K562 (cell line): Measurements from ENCODE around the gene ESPN. TPM values are rescaled to one million over a fixed set of nuclear protein-coding genes. Genes with fewer than 3 reads are reported as not detected.
A peak's percentile ranks its signal among the peaks of the same experiment; 100 is the strongest.

Experiments
- ATAC-seq: fragments of 200-7000 bp; cut with Tn5 transposase; 3 replicates; pipeline ENCODE4 v1.9.1; 2020; ENCODE audit warnings: moderate library complexity
- BruUV-seq: library from RNA; stranded (reverse); fragments of 400-500 nt; replicated peaks from 2 replicates; lab custom pipeline; 2021; lab: Mats Ljungman, UMichigan
- CTCF ChIA-PET: fragments of 300-600 bp; formaldehyde crosslinking; extraction: SDS; loops from one replicate; lab custom pipeline; 2021; ENCODE audit warnings: low intra/inter-chr PET ratio; lab: Yijun Ruan, JAX
- POLR2A ChIA-PET: fragments of 300-600, 350-650 bp; sonication (Branson Sonifier 250); formaldehyde crosslinking; extraction: SDS; loops from one replicate; lab custom pipeline; 2021; ENCODE audit warnings: antibody characterized with exemption, inconsistent platforms; lab: Yijun Ruan, JAX
- DNase-seq, 4 experiments: peaks; one replicate each; pipeline versions ENCODE4 v3.0.0 to v3.0.0-alpha.2; 2011 to 2018; ENCODE audit warnings: low spot score in 3 of 4, mixed read lengths in 3 of 4; ENCODE audit errors: extremely low read depth in 1 of 4
- FAIRE-seq: peaks from 2 replicates; lab custom pipeline; 2011; peaks lifted over from hg19 to GRCh38; lab: Jason Lieb, UNC
- H2AFZ ChIP-seq: 2 replicates; pipeline ENCODE4 v1.6.0; 2011; ENCODE audit warnings: low read depth, low read length, control low read depth, inconsistent platforms
- H3K27ac ChIP-seq: fragments of 200-600 bp; 3 replicates; pipeline ENCODE4 v1.8.0; 2011; ENCODE audit warnings: low read depth, mild to moderate bottlenecking, control low read depth, inconsistent platforms, low read length, moderate library complexity, mixed read lengths; ENCODE audit errors: extremely low read depth
- H3K27me3 ChIP-seq, 2 experiments: fragments of 300-600 bp in 1 of 2; 2 replicates in 1 of 2; 3 replicates in 1 of 2; pipeline versions ENCODE4 v1.6.0 to v1.8.0; 2011; ENCODE audit warnings: inconsistent platforms in 2 of 2, low read length in 2 of 2, mild to moderate bottlenecking in 1 of 2, mixed read lengths in 1 of 2, moderate library complexity in 1 of 2; ENCODE audit not compliant: control insufficient read depth in 2 of 2, insufficient read depth in 2 of 2
- H3K36me3 ChIP-seq: fragments of 300-600 bp; 3 replicates; pipeline ENCODE4 v1.8.0; 2011; ENCODE audit warnings: mild to moderate bottlenecking, low read length, inconsistent platforms; ENCODE audit not compliant: control insufficient read depth, insufficient read depth
- H3K4me1 ChIP-seq, 2 experiments: fragments of 200-600 bp in 1 of 2; replicated peaks in 1 of 2; 2 replicates in 1 of 2; 3 replicates in 1 of 2; pipeline versions ENCODE4 v1.5.1 to v1.8.0; 2011; ENCODE audit warnings: inconsistent platforms in 2 of 2, low read length in 2 of 2, mild to moderate bottlenecking in 1 of 2, mixed read lengths in 1 of 2, moderate library complexity in 1 of 2; ENCODE audit not compliant: control insufficient read depth in 2 of 2, insufficient read depth in 2 of 2
- H3K4me2 ChIP-seq: 2 replicates; pipeline ENCODE4 v1.6.1; 2011; ENCODE audit warnings: low read length, control low read depth, inconsistent platforms, mixed read lengths; ENCODE audit not compliant: insufficient read depth
- H3K4me3 ChIP-seq: fragments of 200-600 bp; sonication (generic), shearing (Covaris generic); 2 replicates; pipeline ENCODE4 v1.5.1; 2016; ENCODE audit warnings: control low read depth, inconsistent platforms
- H3K79me2 ChIP-seq: fragments of 200-600 bp; 3 replicates; pipeline ENCODE4 v1.8.0; 2011; ENCODE audit warnings: low read length, inconsistent platforms; ENCODE audit not compliant: control insufficient read depth, insufficient read depth
- H3K9ac ChIP-seq, 2 experiments: 2 replicates each; pipeline versions ENCODE4 v1.6.0 to v1.6.1; 2011; ENCODE audit warnings: low read depth in 2 of 2, low read length in 2 of 2, control low read depth in 1 of 2, inconsistent platforms in 1 of 2, mild to moderate bottlenecking in 1 of 2, mixed read lengths in 1 of 2; ENCODE audit not compliant: insufficient read depth in 1 of 2
- H3K9me1 ChIP-seq: one replicate; pipeline ENCODE4 v1.6.0; 2011; ENCODE audit warnings: inconsistent platforms, mild to moderate bottlenecking, low read length, moderate library complexity; ENCODE audit not compliant: control insufficient read depth, insufficient read depth
- H3K9me3 ChIP-seq: replicated peaks from 2 replicates; pipeline ENCODE4 v1.5.1; 2011; ENCODE audit warnings: low read depth, low read length, inconsistent platforms; ENCODE audit not compliant: control insufficient read depth, insufficient read depth
- H4K20me1 ChIP-seq: replicated peaks from 2 replicates; pipeline ENCODE4 v1.6.1; 2011; ENCODE audit warnings: low read length, inconsistent platforms, mixed read lengths; ENCODE audit not compliant: control insufficient read depth, insufficient read depth
- ATF3 ChIP-seq, 2 experiments: fragments of 450-650 bp in 1 of 2; sonication (generic) in 1 of 2; formaldehyde crosslinking in 1 of 2; IDR thresholded peaks in 1 of 2; conservative IDR thresholded peaks in 1 of 2; 2 replicates each; pipeline versions ENCODE4 v1.6.1 to v1.8.1; 2016 to 2023; ENCODE audit warnings: mild to moderate bottlenecking in 2 of 2, moderate library complexity in 2 of 2, inconsistent platforms in 1 of 2, missing genetic modification reagents in 1 of 2
- CLOCK ChIP-seq: fragments of 250-450 bp; sonication (Bioruptor Pico); IDR thresholded peaks from 2 replicates; pipeline ENCODE4 v1.4.0; 2020; ENCODE audit warnings: mild to moderate bottlenecking, moderate library complexity, borderline replicate concordance
- DPF2 ChIP-seq: fragments of 450-650 bp; IDR thresholded peaks from 2 replicates; pipeline ENCODE4 v1.6.1; 2016
- EGR1 ChIP-seq: fragments of 450-650 bp; conservative IDR thresholded peaks from 2 replicates; pipeline ENCODE4 v1.6.1; 2017; ENCODE audit warnings: mild to moderate bottlenecking
- FOSL1 ChIP-seq: fragments of 200-800 bp; sonication (Bioruptor generic); conservative IDR thresholded peaks from 2 replicates; pipeline ENCODE4 v1.6.1; 2016; ENCODE audit warnings: missing genetic modification characterization, missing compliant biosample characterization
- JUND ChIP-seq, 2 experiments: IDR thresholded peaks; 2 replicates in 1 of 2; 3 replicates in 1 of 2; pipeline ENCODE4 v1.6.1; 2011; ENCODE audit warnings: borderline replicate concordance in 2 of 2, low read depth in 2 of 2, low read length in 2 of 2, improper control_type of control experiment in 1 of 2, missing biosample characterization in 1 of 2, missing genetic modification characterization in 1 of 2, missing genetic modification reagents in 1 of 2
- MEIS2 ChIP-seq: fragments of 450-650 bp; IDR thresholded peaks from 2 replicates; pipeline ENCODE4 v1.6.1; 2014; ENCODE audit warnings: mild to moderate bottlenecking; ENCODE audit not compliant: partially characterized antibody
- MIER1 ChIP-seq: fragments of 450-650 bp; IDR thresholded peaks from 2 replicates; pipeline ENCODE4 v1.6.1; 2016; ENCODE audit warnings: antibody characterized with exemption, mild to moderate bottlenecking, low read depth
- ZNF121 ChIP-seq: sonication (generic); formaldehyde crosslinking; conservative IDR thresholded peaks from 2 replicates; pipeline ENCODE4 v1.8.0; 2022; ENCODE audit warnings: missing genetic modification reagents
- ZNF436 ChIP-seq: fragments of 250-450, 450-650 bp; sonication (Bioruptor Pico); formaldehyde crosslinking; IDR thresholded peaks from 2 replicates; pipeline ENCODE4 v1.7.0; 2020; ENCODE audit warnings: mild to moderate bottlenecking
- WGBS: fragments of 100-300 bp; shearing (Covaris generic); methylation state at CpG from one replicate; pipeline ENCODE4 v1.1.6; 2016; ENCODE audit warnings: low coverage, mixed read lengths; ENCODE audit not compliant: insufficient coverage; ENCODE audit errors: missing lambda C conversion rate; 5-methylcytosine and 5-hydroxymethylcytosine counted together
- in situ Hi-C: fragments of 300-500 bp; cut with MboI; formaldehyde crosslinking; loops from 4 replicates; pipeline ENCODE4 v1.15.0; 2018; ENCODE audit warnings: inconsistent platforms, mixed read lengths
- intact Hi-C: fragments of 100-400 bp; cut with micrococcal nuclease; formaldehyde crosslinking; loops from 2 replicates; pipeline ENCODE4 v1.14.2; 2022
- polyA plus RNA-seq, 8 experiments: library from polyadenylated mRNA; depleted of rRNA in 4 of 8; stranded (reverse) in 5 of 8; unstranded in 3 of 8; fragments of >200 nt; fragmentation: Nextera tagmentation in 2 of 8; fragmentation: Illumina TruSeq in 1 of 8; extraction: Ambion mirVana in 2 of 8; extraction: Trizol in 1 of 8; gene quantifications; 2 replicates each; pipeline versions ENCODE4 v1.2.1 to v1.2.3, GENCODE V29; 2011 to 2014; ENCODE audit warnings: inconsistent platforms in 1 of 8, missing spikeins in 1 of 8
- total RNA-seq, 7 experiments: library from RNA; depleted of rRNA in 6 of 7; stranded (reverse); fragments of >200 nt in 6 of 7; fragmentation: Illumina TruSeq in 2 of 7; extraction: Trizol in 2 of 7; gene quantifications; 2 replicates each; pipeline versions ENCODE4 v1.2.1 to v1.2.3, GENCODE V29; 2011 to 2021; ENCODE audit warnings: low replicate concordance in 1 of 7

The ESPN gene
- total and polyA plus RNA-seq, 9 of the 15 experiments (the other 6 are each of a cell fraction or from before 2014, with no cell fraction given): 0.07 to 1.2 (median 0.45) TPM; not detected in 3

GRCh38 chr1:6386371-6386949, 38.1 kb upstream of the ESPN start:
- H3K9me3 ChIP-seq: no peaks in the 10 kb centered on the region; the same call in none of the 2 replicates
- peaks cover 12% of the 10 kb centered on the region; the same call in 2 of the 3 replicates for H3K79me2 ChIP-seq
- H3K4me1 ChIP-seq: peaks cover 4 to 12% of the 10 kb centered on the region in 2 experiments; a peak in 3 of 5 replicates
- no peak overlapping the region for H3K9ac ChIP-seq
- WGBS: 38% methylated on average over 10 of the region's 10 CpGs
- H3K27ac ChIP-seq: no peak overlapping the region
- H3K9me1 ChIP-seq: no peaks in the 10 kb centered on the region
- intact Hi-C loops (no loop called here), in situ Hi-C loops (no loop called here)
- ChIA-PET POLR2A (interaction anchor here (0.6 to 1.6 kb wide), 4 partner anchors 12 to 126 kb away, joined by 3 to 6 read pairs (median 3); no protein-coding TSS in a partner anchor), CTCF (no interaction called here)
- DNase-seq (no peak), FAIRE-seq (peak; percentile 35), ATAC-seq (no peak)
- H2AFZ ChIP-seq: no peak overlapping the region
- no peaks in the 10 kb centered on the region for H3K27me3 ChIP-seq
- no peak overlapping the region for H3K4me3 ChIP-seq
- H3K4me2 ChIP-seq: no peak overlapping the region
- BruUV-seq: no TSS peak
- no peaks in the 10 kb centered on the region for H3K36me3 ChIP-seq
- TF ChIP-seq EGR1 (no peak), CLOCK (CRISPR knock-in tag) (no peak), FOSL1 (peak; percentile 77), ZNF121 (CRISPR knock-in tag) (0 out of 2 replicates have a peak, but pooled peaks have one; percentile 6), MEIS2 (peak; percentile 64), DPF2 (0 out of 2 replicates have a peak, but pooled peaks have one; percentile 13), ZNF436 (CRISPR knock-in tag) (no peak), MIER1 (no peak), ATF3 (IDR thresholded peaks at IDR 0.05) (peak; percentile 45; the same call in 1 of the 2 replicates), ATF3 (CRISPR knock-in tag; conservative IDR thresholded peaks at IDR 0.05) (no peak), JUND (IDR thresholded peaks at IDR 0.05; ENCODE audit: borderline replicate concordance, low read depth, low read length) (peak; percentile 65; the same call in 1 of the 2 replicates), JUND (tag; IDR thresholded peaks at IDR 0.05; ENCODE audit: borderline replicate concordance, low read depth, low read length) (peak; percentile 58; the same call in 1 of the 3 replicates)
- H4K20me1 ChIP-seq: no peaks in the 10 kb centered on the region; the same call in 1 of the 2 replicates
